ENCODE data around the gene ZNF668.

- TF ChIP-seq POLR2A (IDR thresholded peaks at IDR 0.05) (no peak), CTCF (IDR thresholded peaks at IDR 0.05) (no peak)
Observed at GRCh38 chr16:31120129-31120528, 46.1 kb upstream of the ZNF668 start.
